WTC11 (cell line): Measurements from ENCODE around the gene LIPH.

Experiments used
- ELF4 ChIP-seq: sonication (generic); formaldehyde crosslinking; IDR thresholded peaks from 2 replicates; pipeline ENCODE4 v1.8.1; 2022; ENCODE audit warnings: low read depth, mild to moderate bottlenecking, moderate library complexity, missing genetic modification reagents
- ESRRA ChIP-seq: sonication (generic); formaldehyde crosslinking; IDR thresholded peaks from 2 replicates; pipeline ENCODE4 v1.8.1; 2022; ENCODE audit warnings: mild to moderate bottlenecking, missing genetic modification reagents, borderline replicate concordance
- NFATC4 ChIP-seq: fragments of 250-450 bp; sonication (Bioruptor Pico); IDR thresholded peaks from 2 replicates; pipeline ENCODE4 v1.9.0; 2021; ENCODE audit warnings: mild to moderate bottlenecking
- PREB ChIP-seq: sonication (generic); formaldehyde crosslinking; IDR thresholded peaks from 2 replicates; pipeline ENCODE4 v1.8.1; 2022; ENCODE audit warnings: mild to moderate bottlenecking, missing genetic modification reagents, moderate library complexity, borderline replicate concordance
- TCF7 ChIP-seq: sonication (generic); formaldehyde crosslinking; IDR thresholded peaks from 2 replicates; pipeline ENCODE4 v1.8.0; 2022; ENCODE audit warnings: mild to moderate bottlenecking, low read depth, missing genetic modification reagents, moderate library complexity
- TEAD4 ChIP-seq: sonication (generic); formaldehyde crosslinking; IDR thresholded peaks from 2 replicates; pipeline ENCODE4 v1.8.0; 2022; ENCODE audit warnings: mild to moderate bottlenecking, missing genetic modification reagents
- ZNF317 ChIP-seq: sonication (generic); formaldehyde crosslinking; IDR thresholded peaks from 2 replicates; pipeline ENCODE4 v1.8.1; 2023; ENCODE audit warnings: low read depth, mild to moderate bottlenecking, moderate library complexity, missing genetic modification reagents, borderline replicate concordance
- TF ChIP-seq, protein P1 (sequence below): fragments of 200-600 bp; IDR thresholded peaks from 2 replicates; pipeline ENCODE4 v1.8.0; 2022; ENCODE audit warnings: antibody characterized with exemption

DNA sequence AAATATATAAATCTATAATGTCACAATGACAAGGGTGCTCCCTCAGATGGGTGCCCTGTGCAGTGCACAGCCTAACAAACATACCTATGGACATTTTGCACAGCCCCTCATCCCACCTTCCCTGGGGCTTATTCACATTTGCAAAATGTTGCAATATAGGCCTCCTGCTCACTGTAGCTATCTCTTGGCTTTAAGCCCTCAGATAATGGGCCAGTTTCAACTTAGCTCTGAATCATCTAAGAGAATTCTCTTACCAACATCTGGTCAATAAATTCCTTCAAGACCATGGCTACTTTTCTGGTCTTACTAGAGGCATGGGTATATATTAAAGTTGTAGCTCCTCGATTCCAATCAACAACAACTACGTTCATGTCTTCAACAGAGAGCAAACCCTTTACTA is 17.9 kb downstream of the LIPH start:
- TF ChIP-seq TCF7 (CRISPR knock-in tag) (no peak), ESRRA (CRISPR knock-in tag) (no peak), ELF4 (CRISPR knock-in tag) (no peak), ZNF317 (CRISPR knock-in tag) (no peak), PREB (CRISPR knock-in tag) (no peak), NFATC4 (CRISPR knock-in tag) (no peak), TEAD4 (no peak)
- TF ChIP-seq, protein P1, sequence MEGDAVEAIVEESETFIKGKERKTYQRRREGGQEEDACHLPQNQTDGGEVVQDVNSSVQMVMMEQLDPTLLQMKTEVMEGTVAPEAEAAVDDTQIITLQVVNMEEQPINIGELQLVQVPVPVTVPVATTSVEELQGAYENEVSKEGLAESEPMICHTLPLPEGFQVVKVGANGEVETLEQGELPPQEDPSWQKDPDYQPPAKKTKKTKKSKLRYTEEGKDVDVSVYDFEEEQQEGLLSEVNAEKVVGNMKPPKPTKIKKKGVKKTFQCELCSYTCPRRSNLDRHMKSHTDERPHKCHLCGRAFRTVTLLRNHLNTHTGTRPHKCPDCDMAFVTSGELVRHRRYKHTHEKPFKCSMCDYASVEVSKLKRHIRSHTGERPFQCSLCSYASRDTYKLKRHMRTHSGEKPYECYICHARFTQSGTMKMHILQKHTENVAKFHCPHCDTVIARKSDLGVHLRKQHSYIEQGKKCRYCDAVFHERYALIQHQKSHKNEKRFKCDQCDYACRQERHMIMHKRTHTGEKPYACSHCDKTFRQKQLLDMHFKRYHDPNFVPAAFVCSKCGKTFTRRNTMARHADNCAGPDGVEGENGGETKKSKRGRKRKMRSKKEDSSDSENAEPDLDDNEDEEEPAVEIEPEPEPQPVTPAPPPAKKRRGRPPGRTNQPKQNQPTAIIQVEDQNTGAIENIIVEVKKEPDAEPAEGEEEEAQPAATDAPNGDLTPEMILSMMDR, result no peak
